Astrocyte (in vitro differentiated cells and primary cell): ENCODE results near the gene CTSK. TPM values are rescaled to one million over a fixed set of nuclear protein-coding genes. Genes with fewer than 3 reads are reported as not detected.

ENCODE experiments used
- DNase-seq: peaks from one replicate; pipeline ENCODE4 v3.0.0-alpha.2; 2010; ENCODE audit warnings: low read depth
- FAIRE-seq: peaks from 2 replicates; lab custom pipeline; 2011; peaks lifted over from hg19 to GRCh38; lab: Jason Lieb, UNC
- H2AFZ ChIP-seq: 2 replicates; pipeline ENCODE4 v1.6.0; 2012; ENCODE audit warnings: low read depth, low read length, inconsistent platforms
- H3K27ac ChIP-seq: 2 replicates; pipeline ENCODE4 v1.5.1; 2011; ENCODE audit warnings: low read depth, low read length, inconsistent platforms
- H3K27me3 ChIP-seq: 2 replicates; pipeline ENCODE4 v1.6.0; 2011; ENCODE audit warnings: low read length, inconsistent platforms; ENCODE audit not compliant: insufficient read depth
- H3K36me3 ChIP-seq: 2 replicates; pipeline ENCODE4 v1.5.1; 2011; ENCODE audit warnings: low read length, inconsistent platforms; ENCODE audit not compliant: insufficient read depth
- H3K4me1 ChIP-seq: 2 replicates; pipeline ENCODE4 v1.5.1; 2011; ENCODE audit warnings: low read length, inconsistent platforms; ENCODE audit not compliant: insufficient read depth
- H3K4me2 ChIP-seq: 2 replicates; pipeline ENCODE4 v1.6.0; 2012; ENCODE audit warnings: low read length, inconsistent platforms
- H3K4me3 ChIP-seq: 2 replicates; pipeline ENCODE4 v1.5.1; 2011; ENCODE audit warnings: low read depth, mild to moderate bottlenecking, low read length, inconsistent platforms; ENCODE audit not compliant: insufficient read depth
- H3K79me2 ChIP-seq: 2 replicates; pipeline ENCODE4 v1.6.0; 2012; ENCODE audit warnings: mild to moderate bottlenecking, low read length, inconsistent platforms; ENCODE audit not compliant: insufficient read depth
- H3K9ac ChIP-seq: 2 replicates; pipeline ENCODE4 v1.6.0; 2012; ENCODE audit warnings: mild to moderate bottlenecking, low read length, inconsistent platforms
- H3K9me3 ChIP-seq: 2 replicates; pipeline ENCODE4 v1.5.1; 2012; ENCODE audit warnings: low read depth, mild to moderate bottlenecking, low read length, inconsistent platforms; ENCODE audit not compliant: insufficient read depth
- H4K20me1 ChIP-seq: 2 replicates; pipeline ENCODE4 v1.6.0; 2012; ENCODE audit warnings: low read length, inconsistent platforms; ENCODE audit not compliant: insufficient read depth
- H3K27ac Mint-ChIP-seq: one replicate; pipeline ENCODE4 v1.8.0; 2021; ENCODE audit warnings: mild to moderate bottlenecking, mixed read lengths; ENCODE audit not compliant: unreplicated experiment
- H3K27me3 Mint-ChIP-seq: one replicate; pipeline ENCODE4 v1.8.0; 2021; ENCODE audit warnings: low read depth, mixed read lengths; ENCODE audit not compliant: unreplicated experiment
- H3K36me3 Mint-ChIP-seq: one replicate; pipeline ENCODE4 v1.8.0; 2021; ENCODE audit warnings: low read depth, mixed read lengths; ENCODE audit not compliant: unreplicated experiment
- H3K4me1 Mint-ChIP-seq: one replicate; pipeline ENCODE4 v1.8.0; 2021; ENCODE audit warnings: low read depth, mixed read lengths; ENCODE audit not compliant: unreplicated experiment
- H3K4me3 Mint-ChIP-seq: one replicate; pipeline ENCODE4 v1.8.0; 2021; ENCODE audit warnings: mild to moderate bottlenecking, moderate library complexity, mixed read lengths; ENCODE audit not compliant: unreplicated experiment
- H3K9me3 Mint-ChIP-seq: one replicate; pipeline ENCODE4 v1.8.0; 2021; ENCODE audit warnings: mild to moderate bottlenecking, mixed read lengths; ENCODE audit not compliant: unreplicated experiment
- EZH2 ChIP-seq: IDR thresholded peaks from 2 replicates; pipeline ENCODE4 v1.6.1; 2012; ENCODE audit warnings: mild to moderate bottlenecking, low read length, inconsistent platforms; ENCODE audit not compliant: insufficient read depth
- total RNA-seq: library from RNA; stranded (reverse); gene quantifications from 2 replicates; pipeline ENCODE4 v1.2.1, GENCODE V29; 2021
- TF ChIP-seq, protein P1 (sequence below): IDR thresholded peaks from 2 replicates; pipeline ENCODE4 v1.5.1; 2011; ENCODE audit warnings: low read depth, mild to moderate bottlenecking, inconsistent platforms, low read length, moderate library complexity; ENCODE audit not compliant: insufficient read depth

CTSK gene
- total RNA-seq, 1 donor from 2014 or later = 3.9 TPM

DNA sequence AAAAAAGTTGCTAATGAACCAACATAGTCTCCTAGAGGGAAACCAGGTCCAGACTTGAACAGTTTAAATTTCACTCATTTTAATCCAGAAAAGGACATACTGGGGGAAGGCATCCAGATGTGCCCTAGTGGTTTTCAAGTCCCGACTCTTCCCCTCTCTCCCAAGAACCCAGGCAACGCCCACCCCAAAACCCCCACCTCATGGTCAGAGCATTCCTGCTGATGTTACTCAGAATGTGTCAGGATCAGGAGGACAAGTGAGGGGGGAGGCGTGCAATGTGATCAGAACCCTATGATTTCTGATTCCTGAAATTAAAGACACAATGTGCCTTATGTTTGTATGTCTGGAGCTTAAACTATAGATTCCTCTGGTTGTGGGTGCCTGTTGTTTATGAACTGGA lies 1.6 kb upstream of the CTSK start:
- Histone ChIP-seq H3K79me2 (no peaks in the 10 kb centered on the region), H3K4me3 (no peak overlapping the region), H4K20me1 (no peaks in the 10 kb centered on the region), H3K4me2 (peak overlapping the region; percentile 12), H3K27me3 (no peaks in the 10 kb centered on the region), H3K27ac (no peak overlapping the region), H3K9me3 (no peaks in the 10 kb centered on the region), H3K9ac (no peak overlapping the region), H3K4me1 (peaks cover 9% of the 10 kb centered on the region), H3K36me3 (peaks cover 30% of the 10 kb centered on the region), H2AFZ (no peak overlapping the region)
- Mint-ChIP-seq H3K27me3 (no peaks in the 10 kb centered on the region), H3K4me3 (no peak overlapping the region), H3K4me1 (peaks cover 5% of the 10 kb centered on the region), H3K9me3 (no peaks in the 10 kb centered on the region), H3K27ac (peak overlapping the region; percentile 19), H3K36me3 (peaks cover 16% of the 10 kb centered on the region)
- peak; percentile 63 for DNase-seq
- FAIRE-seq = no peak
- no peak for TF ChIP-seq EZH2
- TF ChIP-seq, protein P1, sequence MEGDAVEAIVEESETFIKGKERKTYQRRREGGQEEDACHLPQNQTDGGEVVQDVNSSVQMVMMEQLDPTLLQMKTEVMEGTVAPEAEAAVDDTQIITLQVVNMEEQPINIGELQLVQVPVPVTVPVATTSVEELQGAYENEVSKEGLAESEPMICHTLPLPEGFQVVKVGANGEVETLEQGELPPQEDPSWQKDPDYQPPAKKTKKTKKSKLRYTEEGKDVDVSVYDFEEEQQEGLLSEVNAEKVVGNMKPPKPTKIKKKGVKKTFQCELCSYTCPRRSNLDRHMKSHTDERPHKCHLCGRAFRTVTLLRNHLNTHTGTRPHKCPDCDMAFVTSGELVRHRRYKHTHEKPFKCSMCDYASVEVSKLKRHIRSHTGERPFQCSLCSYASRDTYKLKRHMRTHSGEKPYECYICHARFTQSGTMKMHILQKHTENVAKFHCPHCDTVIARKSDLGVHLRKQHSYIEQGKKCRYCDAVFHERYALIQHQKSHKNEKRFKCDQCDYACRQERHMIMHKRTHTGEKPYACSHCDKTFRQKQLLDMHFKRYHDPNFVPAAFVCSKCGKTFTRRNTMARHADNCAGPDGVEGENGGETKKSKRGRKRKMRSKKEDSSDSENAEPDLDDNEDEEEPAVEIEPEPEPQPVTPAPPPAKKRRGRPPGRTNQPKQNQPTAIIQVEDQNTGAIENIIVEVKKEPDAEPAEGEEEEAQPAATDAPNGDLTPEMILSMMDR = no peak

DNA sequence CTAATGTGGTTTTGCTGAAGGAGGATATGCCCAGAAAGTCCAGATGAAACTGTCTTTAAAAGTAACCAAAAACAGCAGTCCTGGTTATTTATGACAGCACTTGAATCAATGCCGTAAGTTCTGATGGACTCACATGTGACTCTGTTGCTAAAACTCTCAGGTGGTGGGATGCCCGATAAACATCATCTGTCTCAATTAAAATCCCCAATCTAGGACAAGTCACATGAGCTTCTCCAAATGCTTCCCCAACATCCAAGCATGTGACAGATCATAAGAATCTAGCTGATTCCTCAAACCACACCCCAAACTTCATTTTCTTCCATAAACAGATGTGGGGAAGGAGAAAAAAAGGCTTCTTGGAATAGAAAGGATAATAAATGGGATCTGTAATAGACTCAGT lies 786 bp upstream of the CTSK start:
- FAIRE-seq (no peak), DNase-seq (no peak)
- Histone ChIP-seq H3K4me3 (no peak overlapping the region), H3K9me3 (no peaks in the 10 kb centered on the region), H4K20me1 (no peaks in the 10 kb centered on the region), H3K79me2 (no peaks in the 10 kb centered on the region), H3K36me3 (peaks cover 27% of the 10 kb centered on the region), H3K27me3 (no peaks in the 10 kb centered on the region), H3K9ac (no peak overlapping the region), H3K4me1 (peaks cover 9% of the 10 kb centered on the region), H2AFZ (no peak overlapping the region), H3K27ac (no peak overlapping the region), H3K4me2 (no peak overlapping the region)
- Mint-ChIP-seq H3K4me3 (no peak overlapping the region), H3K27me3 (no peaks in the 10 kb centered on the region), H3K9me3 (no peaks in the 10 kb centered on the region), H3K4me1 (peaks cover 5% of the 10 kb centered on the region), H3K36me3 (peaks cover 17% of the 10 kb centered on the region), H3K27ac (no peak overlapping the region)
- TF ChIP-seq, protein P1 = no peak
- TF ChIP-seq EZH2 = no peak

DNA sequence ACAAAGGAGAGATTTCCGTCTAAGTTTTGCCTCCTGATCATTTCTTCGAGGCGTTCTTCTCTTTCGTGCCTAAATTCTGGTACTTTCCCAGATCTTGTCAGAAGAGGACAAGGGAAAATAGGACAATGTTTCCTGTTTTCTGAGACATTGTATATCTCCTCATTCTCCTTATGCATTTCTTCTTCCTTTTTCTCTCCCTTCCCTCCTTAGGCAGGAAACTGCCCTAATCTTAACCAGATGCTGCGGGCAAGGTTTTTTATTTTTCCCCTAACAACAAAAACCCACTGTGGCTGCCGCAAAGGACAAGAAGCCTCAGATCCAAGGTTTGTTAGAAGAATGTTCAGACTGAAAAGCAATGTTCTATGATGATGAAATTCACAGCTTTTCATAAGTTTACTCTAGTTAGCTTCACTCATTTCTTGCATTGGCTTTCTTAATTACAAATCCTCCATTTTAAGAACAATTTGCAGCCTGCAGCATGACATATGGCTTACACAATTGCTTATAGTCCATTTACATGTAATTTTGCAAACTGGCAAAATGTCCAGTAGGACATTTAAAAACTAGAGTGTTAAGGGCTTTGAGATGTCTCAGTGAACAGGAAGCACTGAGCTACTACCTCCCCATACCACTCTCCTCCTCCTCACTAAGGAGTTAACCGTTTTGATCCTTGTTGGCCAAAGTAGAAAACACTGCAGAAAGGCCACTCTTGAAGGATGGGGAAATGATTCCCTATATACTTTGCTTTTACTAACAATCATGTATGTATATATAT lies 624 bp downstream of the CTSK start:
- Histone ChIP-seq H2AFZ (no peak overlapping the region), H4K20me1 (no peaks in the 10 kb centered on the region), H3K4me2 (peak overlapping the region; percentile 27), H3K27ac (no peak overlapping the region), H3K4me1 (peaks cover 9% of the 10 kb centered on the region), H3K4me3 (no peak overlapping the region), H3K79me2 (no peaks in the 10 kb centered on the region), H3K9ac (no peak overlapping the region), H3K36me3 (peaks cover 18% of the 10 kb centered on the region), H3K9me3 (no peaks in the 10 kb centered on the region), H3K27me3 (no peaks in the 10 kb centered on the region)
- no peak for FAIRE-seq
- peaks cover 5% of the 10 kb centered on the region for H3K4me1 Mint-ChIP-seq
- no peaks in the 10 kb centered on the region for H3K9me3 Mint-ChIP-seq
- H3K4me3 Mint-ChIP-seq = no peak overlapping the region
- H3K27ac Mint-ChIP-seq = no peak overlapping the region
- DNase-seq = no peak
- no peak for TF ChIP-seq EZH2
- TF ChIP-seq, protein P1 = no peak
- peaks cover 23% of the 10 kb centered on the region for H3K36me3 Mint-ChIP-seq
- H3K27me3 Mint-ChIP-seq = no peaks in the 10 kb centered on the region
